Naive B cell (primary cell): ENCODE data around the gene SLC25A39. TPM values are rescaled to one million over a fixed set of nuclear protein-coding genes. Genes with fewer than 3 reads are reported as not detected.
A peak's percentile ranks its signal among the peaks of the same experiment; 100 is the strongest.

ENCODE experiments used
- ATAC-seq, 2 donors: fragments of 150-1000 bp; cut with Tn5 transposase; 2 replicates each; pipeline ENCODE4 v1.10.0; 2021; ENCODE audit warnings: low read depth in 2 of 2, mild to moderate bottlenecking in 2 of 2, moderate library complexity in 2 of 2
- DNase-seq: peaks from one replicate; pipeline ENCODE4 v3.0.0; 2022
- H3K27ac Mint-ChIP-seq, 6 donors: one replicate each; pipeline ENCODE4 v1.8.0; 2020 to 2022; ENCODE audit warnings: mild to moderate bottlenecking in 6 of 6, mixed read lengths in 6 of 6, moderate library complexity in 5 of 6, inconsistent platforms in 2 of 6
- H3K27me3 Mint-ChIP-seq, 3 donors: one replicate each; pipeline ENCODE4 v1.8.0; 2021 to 2022; ENCODE audit warnings: mixed read lengths in 3 of 3, mild to moderate bottlenecking in 1 of 3
- H3K36me3 Mint-ChIP-seq, 2 donors: one replicate each; pipeline ENCODE4 v1.8.0; 2020 to 2022; ENCODE audit warnings: mixed read lengths in 2 of 2, inconsistent platforms in 1 of 2, mild to moderate bottlenecking in 1 of 2
- H3K4me1 Mint-ChIP-seq, 3 donors: one replicate each; pipeline ENCODE4 v1.8.0; 2020 to 2022; ENCODE audit warnings: mixed read lengths in 3 of 3, inconsistent platforms in 1 of 3, mild to moderate bottlenecking in 1 of 3, moderate library complexity in 1 of 3
- H3K4me3 Mint-ChIP-seq, 8 donors: one replicate each; pipeline ENCODE4 v1.8.0; 2020 to 2022; ENCODE audit warnings: mild to moderate bottlenecking in 8 of 8, mixed read lengths in 8 of 8, moderate library complexity in 8 of 8, inconsistent platforms in 2 of 8
- H3K9me3 Mint-ChIP-seq, 7 donors: one replicate each; pipeline ENCODE4 v1.8.0; 2020 to 2022; ENCODE audit warnings: mixed read lengths in 7 of 7, mild to moderate bottlenecking in 5 of 7, inconsistent platforms in 2 of 7, moderate library complexity in 1 of 7
- polyA plus RNA-seq, 6 donors: library from polyadenylated mRNA; unstranded; fragments of 300-500 nt; fragmentation: Illumina TruSeq; gene quantifications; one replicate each; pipeline ENCODE4 v1.2.3, GENCODE V29; 2021; ENCODE audit warnings: low read depth in 6 of 6

The SLC25A39 gene
- polyA plus RNA-seq, 6 donors from 2014 or later: 87.3 to 143 (median 103) TPM

GRCh38 chr17:44322236-44322895 is 2.3 kb downstream of the SLC25A39 start:
- peaks cover 0 to 1% (median 0%) of the 10 kb centered on the region in 7 donors for H3K9me3 Mint-ChIP-seq
- H3K4me1 Mint-ChIP-seq: peaks cover 11 to 39% (median 36%) of the 10 kb centered on the region in 3 donors
- DNase-seq (no peak), ATAC-seq (no peak)
- H3K36me3 Mint-ChIP-seq: peaks cover 5 to 8% of the 10 kb centered on the region in 2 donors
- peaks cover 3 to 13% (median 13%) of the 10 kb centered on the region in 3 donors for H3K27me3 Mint-ChIP-seq
- peak overlapping the region in 1 of 6 donors; percentile 68 for H3K27ac Mint-ChIP-seq
- H3K4me3 Mint-ChIP-seq: peak overlapping the region in 7 of 8 donors; percentile 16 to 91 (median 53)

GRCh38 chr17:44321246-44322120 is 3.1 kb downstream of the SLC25A39 start:
- Mint-ChIP-seq H3K36me3 (peaks cover 5 to 9% of the 10 kb centered on the region in 2 donors), H3K4me1 (peaks cover 11 to 45% (median 40%) of the 10 kb centered on the region in 3 donors), H3K4me3 (peak overlapping the region in 4 of 8 donors; percentile 47 to 75 (median 55)), H3K27me3 (peaks cover 8 to 22% (median 19%) of the 10 kb centered on the region in 3 donors), H3K27ac (peak overlapping the region in 1 of 6 donors; percentile 16), H3K9me3 (peaks cover 0 to 2% (median 0%) of the 10 kb centered on the region in 7 donors)
- ATAC-seq: no peak
- no peak for DNase-seq

GRCh38 chr17:44320066-44320465 is 4.6 kb downstream of the SLC25A39 start:
- Mint-ChIP-seq H3K4me3 (no peak overlapping the region), H3K27me3 (peaks cover 18 to 34% (median 33%) of the 10 kb centered on the region in 3 donors), H3K9me3 (peaks cover 0 to 2% (median 0%) of the 10 kb centered on the region in 7 donors), H3K4me1 (peaks cover 20 to 49% (median 39%) of the 10 kb centered on the region in 3 donors), H3K36me3 (peaks cover 5 to 9% of the 10 kb centered on the region in 2 donors), H3K27ac (no peak overlapping the region)
- no peak for ATAC-seq
- no peak for DNase-seq

- Mint-ChIP-seq H3K4me3 (peak overlapping the region in 3 of 8 donors; percentile 44 to 65 (median 60)), H3K27ac (peak overlapping the region in 1 of 6 donors; percentile 72), H3K9me3 (peaks cover 0 to 2% (median 0%) of the 10 kb centered on the region in 7 donors), H3K4me1 (peaks cover 16 to 37% (median 34%) of the 10 kb centered on the region in 3 donors), H3K27me3 (peaks cover 26 to 48% (median 42%) of the 10 kb centered on the region in 3 donors), H3K36me3 (peaks cover 5 to 9% of the 10 kb centered on the region in 2 donors)
- ATAC-seq (no peak), DNase-seq (no peak)
These were observed 6.3 kb downstream of the SLC25A39 start for GRCh38 chr17:44318077-44318892.

GRCh38 chr17:44317545-44317944 is 7.1 kb downstream of the SLC25A39 start:
- peaks cover 0 to 2% (median 0%) of the 10 kb centered on the region in 7 donors for H3K9me3 Mint-ChIP-seq
- peaks cover 26 to 56% (median 49%) of the 10 kb centered on the region in 3 donors for H3K27me3 Mint-ChIP-seq
- no peak for ATAC-seq
- peaks cover 5 to 9% of the 10 kb centered on the region in 2 donors for H3K36me3 Mint-ChIP-seq
- peak overlapping the region in 1 of 6 donors; percentile 62 for H3K27ac Mint-ChIP-seq
- no peak for DNase-seq
- H3K4me1 Mint-ChIP-seq: peaks cover 16 to 32% (median 28%) of the 10 kb centered on the region in 3 donors
- peak overlapping the region in 4 of 8 donors; percentile 4 to 67 (median 52) for H3K4me3 Mint-ChIP-seq

- Mint-ChIP-seq H3K4me3 (peak overlapping the region; percentile 36 to 92 (median 78)), H3K9me3 (peaks cover 0 to 2% (median 0%) of the 10 kb centered on the region in 7 donors), H3K36me3 (peaks cover 5 to 9% of the 10 kb centered on the region in 2 donors), H3K4me1 (peaks cover 14 to 24% (median 19%) of the 10 kb centered on the region in 3 donors), H3K27ac (peak overlapping the region in 2 of 6 donors; percentile 59 to 79), H3K27me3 (peaks cover 26 to 63% (median 57%) of the 10 kb centered on the region in 3 donors)
- DNase-seq (no peak), ATAC-seq (no peak)
These were observed 8.6 kb downstream of the SLC25A39 start for GRCh38 chr17:44315760-44316731.

- DNase-seq: peak; percentile 27
- peaks cover 0 to 2% (median 0%) of the 10 kb centered on the region in 7 donors for H3K9me3 Mint-ChIP-seq
- H3K36me3 Mint-ChIP-seq: peaks cover 5 to 9% of the 10 kb centered on the region in 2 donors
- no peak overlapping the region for H3K27ac Mint-ChIP-seq
- peaks cover 27 to 67% (median 59%) of the 10 kb centered on the region in 3 donors for H3K27me3 Mint-ChIP-seq
- ATAC-seq: peak; percentile 71 to 73
- H3K4me1 Mint-ChIP-seq: peaks cover 17 to 26% (median 20%) of the 10 kb centered on the region in 3 donors
- H3K4me3 Mint-ChIP-seq: peak overlapping the region; percentile 36 to 92 (median 78)
These were observed 9.6 kb downstream of the SLC25A39 start for GRCh38 chr17:44314869-44315661.

GRCh38 chr17:44314524-44314868 is 10.1 kb downstream of the SLC25A39 start:
- Mint-ChIP-seq H3K27ac (no peak overlapping the region), H3K4me3 (peak overlapping the region in 6 of 8 donors; percentile 54 to 72 (median 66)), H3K27me3 (peaks cover 32 to 73% (median 65%) of the 10 kb centered on the region in 3 donors), H3K36me3 (peaks cover 3 to 7% of the 10 kb centered on the region in 2 donors), H3K4me1 (peaks cover 22 to 30% (median 26%) of the 10 kb centered on the region in 3 donors), H3K9me3 (peaks cover 0 to 2% (median 0%) of the 10 kb centered on the region in 7 donors)
- no peak for DNase-seq
- no peak for ATAC-seq

- Mint-ChIP-seq H3K9me3 (peaks cover 0 to 2% (median 0%) of the 10 kb centered on the region in 7 donors), H3K4me3 (peak overlapping the region in 6 of 8 donors; percentile 54 to 72 (median 66)), H3K27me3 (peaks cover 32 to 77% (median 67%) of the 10 kb centered on the region in 3 donors), H3K4me1 (peaks cover 25 to 31% (median 31%) of the 10 kb centered on the region in 3 donors), H3K27ac (peak overlapping the region in 2 of 6 donors; percentile 60 to 71), H3K36me3 (peaks cover 0 to 5% of the 10 kb centered on the region in 2 donors)
- DNase-seq (no peak), ATAC-seq (no peak)
These were observed 10.6 kb downstream of the SLC25A39 start for GRCh38 chr17:44314031-44314430.

GRCh38 chr17:44312396-44313104 is 12.1 kb downstream of the SLC25A39 start:
- peaks cover 0 to 2% (median 0%) of the 10 kb centered on the region in 7 donors for H3K9me3 Mint-ChIP-seq
- peaks cover 30 to 71% (median 63%) of the 10 kb centered on the region in 3 donors for H3K27me3 Mint-ChIP-seq
- H3K4me1 Mint-ChIP-seq: peaks cover 32 to 38% (median 36%) of the 10 kb centered on the region in 3 donors
- H3K4me3 Mint-ChIP-seq: no peak overlapping the region
- no peak for ATAC-seq
- peaks cover 0 to 3% of the 10 kb centered on the region in 2 donors for H3K36me3 Mint-ChIP-seq
- DNase-seq: no peak
- peak overlapping the region in 1 of 6 donors; percentile 59 for H3K27ac Mint-ChIP-seq
